ENCODE data around the gene ADAMTS17.

The ADAMTS17 gene

DNA sequence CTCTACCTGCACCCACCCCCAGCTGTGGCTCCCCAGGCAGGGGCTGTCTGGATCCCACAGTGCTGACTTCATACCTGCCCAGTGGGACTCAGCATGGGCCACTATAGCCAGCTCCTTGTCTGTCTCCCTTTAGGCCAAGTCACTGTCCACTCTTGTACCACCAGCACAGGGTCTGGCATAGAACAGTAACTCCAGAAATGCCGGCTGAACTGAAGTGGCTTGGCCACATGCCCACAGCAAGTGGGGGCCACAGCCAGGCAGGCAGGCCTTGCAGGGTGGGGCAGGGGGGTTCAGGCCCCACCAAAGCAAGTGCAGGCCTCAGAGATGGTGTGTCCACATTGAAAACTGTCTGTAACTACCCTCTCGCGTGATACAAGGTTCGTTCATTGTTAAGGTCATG lies 355.9 kb downstream of the ADAMTS17 start:
- TF ChIP-seq, protein P1, sequence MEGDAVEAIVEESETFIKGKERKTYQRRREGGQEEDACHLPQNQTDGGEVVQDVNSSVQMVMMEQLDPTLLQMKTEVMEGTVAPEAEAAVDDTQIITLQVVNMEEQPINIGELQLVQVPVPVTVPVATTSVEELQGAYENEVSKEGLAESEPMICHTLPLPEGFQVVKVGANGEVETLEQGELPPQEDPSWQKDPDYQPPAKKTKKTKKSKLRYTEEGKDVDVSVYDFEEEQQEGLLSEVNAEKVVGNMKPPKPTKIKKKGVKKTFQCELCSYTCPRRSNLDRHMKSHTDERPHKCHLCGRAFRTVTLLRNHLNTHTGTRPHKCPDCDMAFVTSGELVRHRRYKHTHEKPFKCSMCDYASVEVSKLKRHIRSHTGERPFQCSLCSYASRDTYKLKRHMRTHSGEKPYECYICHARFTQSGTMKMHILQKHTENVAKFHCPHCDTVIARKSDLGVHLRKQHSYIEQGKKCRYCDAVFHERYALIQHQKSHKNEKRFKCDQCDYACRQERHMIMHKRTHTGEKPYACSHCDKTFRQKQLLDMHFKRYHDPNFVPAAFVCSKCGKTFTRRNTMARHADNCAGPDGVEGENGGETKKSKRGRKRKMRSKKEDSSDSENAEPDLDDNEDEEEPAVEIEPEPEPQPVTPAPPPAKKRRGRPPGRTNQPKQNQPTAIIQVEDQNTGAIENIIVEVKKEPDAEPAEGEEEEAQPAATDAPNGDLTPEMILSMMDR (IDR thresholded peaks at IDR 0.05; ENCODE audit: low read depth, low read length): no peak
- no peak overlapping the region for H3K4me3 ChIP-seq (ENCODE audit: low read depth, low read length)
- in situ Hi-C loops (cut with HindIII; ENCODE audit: low sequenced_read_pairs): no loop called here
- no peak for DNase-seq (ENCODE audit: low read depth, low spot score)

- TF ChIP-seq, protein P1 (IDR thresholded peaks at IDR 0.05; ENCODE audit: low read depth, low read length): no peak
- H3K4me3 ChIP-seq (ENCODE audit: low read depth, low read length): no peak overlapping the region
- in situ Hi-C loops (cut with HindIII; ENCODE audit: low sequenced_read_pairs): no loop called here
- DNase-seq (ENCODE audit: low read depth, low spot score): no peak
These were observed 357.1 kb downstream of the ADAMTS17 start for GRCh38 chr15:99984491-99985243.

DNA sequence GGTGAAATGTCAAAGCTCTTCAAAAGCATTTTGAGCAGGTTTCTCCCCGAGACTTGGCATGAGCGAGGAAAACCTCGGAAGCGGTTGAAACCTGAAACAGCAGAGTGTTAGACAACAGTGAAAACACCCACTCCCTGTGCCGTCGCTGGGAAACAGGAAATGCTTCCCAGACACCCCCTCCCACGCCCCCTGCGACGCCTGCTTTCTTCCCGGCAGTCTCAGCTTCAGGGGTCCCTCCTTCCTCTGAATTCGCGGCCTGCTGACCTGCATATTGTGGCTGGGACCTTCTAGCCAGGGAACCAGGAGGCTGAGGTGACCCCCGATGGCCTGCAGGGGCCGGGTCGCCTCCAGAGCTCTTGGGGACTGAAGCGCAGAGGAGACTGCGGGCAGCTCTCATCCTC lies 357.9 kb downstream of the ADAMTS17 start:
- in situ Hi-C loops (cut with HindIII; ENCODE audit: low sequenced_read_pairs): no loop called here
- no peak for DNase-seq (ENCODE audit: low read depth, low spot score)
- TF ChIP-seq, protein P1 (IDR thresholded peaks at IDR 0.05; ENCODE audit: low read depth, low read length): no peak
- H3K4me3 ChIP-seq (ENCODE audit: low read depth, low read length): no peak overlapping the region

DNA sequence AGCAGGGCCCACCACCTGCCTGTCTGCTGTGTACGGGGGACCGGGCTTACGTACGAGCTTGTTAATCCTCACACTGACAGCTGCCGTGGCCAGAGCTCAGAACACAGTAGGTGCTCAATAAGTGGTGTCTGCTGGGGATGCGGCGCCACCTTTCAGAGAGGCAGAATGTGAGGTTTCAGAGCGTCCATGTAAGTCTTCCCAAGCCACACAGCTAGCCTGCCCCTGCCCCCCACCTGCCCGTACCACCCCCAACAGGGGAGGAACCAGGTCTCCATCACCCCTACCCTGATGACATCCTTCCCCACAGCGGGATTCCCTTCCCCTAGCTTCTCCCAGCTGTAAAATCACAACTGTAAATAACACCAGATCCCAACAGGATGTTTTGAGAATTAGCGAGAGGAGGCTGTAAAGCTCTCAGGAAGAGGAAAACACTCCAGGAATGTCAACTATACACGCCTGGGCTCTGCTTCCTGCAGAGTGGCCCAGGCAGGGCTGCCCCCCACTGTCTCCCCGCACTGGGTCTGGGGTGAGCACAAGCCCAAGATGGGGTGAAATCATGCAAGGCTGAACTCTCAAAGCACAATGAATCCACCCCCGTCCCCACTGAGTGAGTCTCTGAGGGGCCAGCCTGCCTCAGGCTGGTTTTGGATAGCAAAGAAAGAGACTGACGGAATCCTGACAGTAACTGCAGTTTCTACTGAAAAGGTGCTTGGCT lies 358.4 kb downstream of the ADAMTS17 start:
- TF ChIP-seq, protein P1 (IDR thresholded peaks at IDR 0.05; ENCODE audit: low read depth, low read length): no peak
- DNase-seq (ENCODE audit: low read depth, low spot score): peak; percentile 43
- no peak overlapping the region for H3K4me3 ChIP-seq (ENCODE audit: low read depth, low read length)
- in situ Hi-C loops (cut with HindIII; ENCODE audit: low sequenced_read_pairs): no loop called here

DNA sequence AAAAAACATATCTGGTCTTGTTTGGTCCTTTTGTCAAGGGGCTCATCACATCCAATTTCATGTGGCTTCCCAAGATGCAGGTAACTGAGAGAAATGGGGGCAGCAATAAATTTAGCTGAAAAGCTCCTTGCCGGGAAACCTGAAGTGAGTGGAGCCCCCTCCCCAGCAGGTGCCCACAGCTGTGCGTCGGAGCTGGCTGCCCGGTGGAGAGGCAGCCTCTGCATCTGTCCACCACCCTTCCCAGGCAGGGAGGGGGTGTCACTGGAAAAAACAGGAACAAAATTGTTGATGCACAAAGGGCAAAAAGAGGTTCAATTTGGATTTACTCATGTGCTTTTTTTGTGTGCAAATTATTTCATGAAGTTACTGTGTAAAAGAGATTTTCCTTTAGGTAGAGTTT lies 359.1 kb downstream of the ADAMTS17 start:
- DNase-seq (ENCODE audit: low read depth, low spot score): no peak
- TF ChIP-seq, protein P1 (IDR thresholded peaks at IDR 0.05; ENCODE audit: low read depth, low read length): no peak
- in situ Hi-C loops (cut with HindIII; ENCODE audit: low sequenced_read_pairs): no loop called here
- no peak overlapping the region for H3K4me3 ChIP-seq (ENCODE audit: low read depth, low read length)

DNA sequence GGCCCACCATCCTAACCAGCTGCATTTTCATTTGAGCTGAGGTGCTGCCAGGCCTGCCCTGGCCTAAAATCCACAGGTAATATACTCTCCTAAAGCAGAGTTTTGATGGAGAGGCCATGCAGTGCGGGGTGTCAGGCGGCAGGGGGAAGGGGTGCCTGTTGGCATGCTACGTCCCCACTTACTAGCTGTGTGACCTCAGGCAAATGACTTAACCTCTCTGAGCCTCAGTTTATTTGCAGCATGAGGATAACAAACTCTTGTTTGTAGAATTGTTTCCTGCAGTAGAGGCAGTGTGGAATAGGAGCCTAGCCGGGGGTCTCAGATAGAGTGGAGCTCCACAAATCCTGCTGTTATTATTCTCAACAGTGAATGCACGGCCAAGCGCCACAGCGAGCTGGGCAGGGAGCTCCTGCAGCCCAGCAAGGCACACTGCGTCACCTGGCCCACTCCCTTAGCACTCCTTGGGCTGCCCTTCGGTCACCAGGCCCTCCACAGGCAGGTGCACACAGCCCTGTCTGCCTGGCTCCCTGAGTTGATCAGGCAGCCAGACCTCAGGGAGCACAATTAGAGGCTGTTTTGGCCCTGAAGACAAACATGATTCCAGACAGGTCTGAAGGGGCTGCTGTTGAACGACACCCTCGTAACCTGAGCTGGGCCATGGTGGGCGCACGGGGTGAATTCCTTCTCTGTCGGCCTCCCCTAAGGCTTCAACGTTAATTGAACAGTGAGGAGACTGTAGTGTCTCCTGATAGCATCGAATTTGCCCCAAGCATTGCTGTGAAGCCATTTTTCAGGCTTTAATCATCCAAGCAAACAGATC lies 359.7 kb downstream of the ADAMTS17 start:
- no peak overlapping the region for H3K4me3 ChIP-seq (ENCODE audit: low read depth, low read length)
- TF ChIP-seq, protein P1 (IDR thresholded peaks at IDR 0.05; ENCODE audit: low read depth, low read length): no peak
- no peak for DNase-seq (ENCODE audit: low read depth, low spot score)
- in situ Hi-C loops (cut with HindIII; ENCODE audit: low sequenced_read_pairs): no loop called here

All from astrocyte of the spinal cord (primary cell).